GM21526 (cell line): ENCODE measurements around the gene ASB2.

Source experiments
- ATAC-seq: cut with Tn5 transposase; IDR thresholded peaks from one replicate; pipeline ENCODE4 v1.9.1; 2021; ENCODE audit warnings: moderate library complexity; ENCODE audit not compliant: unreplicated experiment, low FRiP score

The ASB2 gene

GRCh38 chr14:93964281-93964680 is 12.1 kb downstream of the ASB2 start:
- no peak for ATAC-seq

GRCh38 chr14:93963692-93964091 is 12.7 kb downstream of the ASB2 start:
- ATAC-seq = no peak

- peak; percentile 63 for ATAC-seq
Observed at GRCh38 chr14:93962701-93963601, 13.4 kb downstream of the ASB2 start.

GRCh38 chr14:93961620-93962019 is 14.8 kb downstream of the ASB2 start:
- ATAC-seq = no peak

DNA sequence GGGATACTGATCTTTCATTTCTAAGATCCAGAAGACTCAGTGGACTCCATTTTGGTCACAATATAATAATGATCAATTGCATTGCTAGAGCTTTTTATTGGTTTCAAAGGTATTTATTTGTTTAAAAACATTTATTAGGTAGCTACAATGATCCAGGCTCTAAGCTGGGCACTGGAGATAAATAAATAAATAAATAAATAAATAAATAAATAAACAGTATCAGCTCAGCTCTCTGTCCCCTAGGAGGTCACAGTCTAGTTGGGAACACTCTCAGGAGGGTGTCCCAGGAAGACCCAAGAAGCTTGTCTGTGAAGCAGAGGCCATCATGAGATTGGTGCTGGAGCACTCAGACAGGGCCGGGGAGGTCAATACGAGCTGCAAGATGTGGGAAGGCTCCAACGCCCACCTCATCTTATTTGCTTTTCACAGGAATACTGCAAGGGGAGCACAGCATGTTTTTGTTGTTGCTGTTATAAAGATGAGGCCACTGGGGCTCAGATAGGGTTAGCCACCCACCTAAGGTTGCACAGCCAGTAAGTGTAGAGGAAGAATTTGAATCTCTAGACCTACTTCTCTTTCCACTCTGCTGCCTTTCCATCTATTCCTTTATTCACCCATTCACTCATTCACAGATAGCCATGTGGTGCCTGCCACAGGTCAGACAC is 15.5 kb downstream of the ASB2 start:
- ATAC-seq = no peak

GRCh38 chr14:93960108-93960475 is 16.3 kb downstream of the ASB2 start:
- ATAC-seq = no peak

DNA sequence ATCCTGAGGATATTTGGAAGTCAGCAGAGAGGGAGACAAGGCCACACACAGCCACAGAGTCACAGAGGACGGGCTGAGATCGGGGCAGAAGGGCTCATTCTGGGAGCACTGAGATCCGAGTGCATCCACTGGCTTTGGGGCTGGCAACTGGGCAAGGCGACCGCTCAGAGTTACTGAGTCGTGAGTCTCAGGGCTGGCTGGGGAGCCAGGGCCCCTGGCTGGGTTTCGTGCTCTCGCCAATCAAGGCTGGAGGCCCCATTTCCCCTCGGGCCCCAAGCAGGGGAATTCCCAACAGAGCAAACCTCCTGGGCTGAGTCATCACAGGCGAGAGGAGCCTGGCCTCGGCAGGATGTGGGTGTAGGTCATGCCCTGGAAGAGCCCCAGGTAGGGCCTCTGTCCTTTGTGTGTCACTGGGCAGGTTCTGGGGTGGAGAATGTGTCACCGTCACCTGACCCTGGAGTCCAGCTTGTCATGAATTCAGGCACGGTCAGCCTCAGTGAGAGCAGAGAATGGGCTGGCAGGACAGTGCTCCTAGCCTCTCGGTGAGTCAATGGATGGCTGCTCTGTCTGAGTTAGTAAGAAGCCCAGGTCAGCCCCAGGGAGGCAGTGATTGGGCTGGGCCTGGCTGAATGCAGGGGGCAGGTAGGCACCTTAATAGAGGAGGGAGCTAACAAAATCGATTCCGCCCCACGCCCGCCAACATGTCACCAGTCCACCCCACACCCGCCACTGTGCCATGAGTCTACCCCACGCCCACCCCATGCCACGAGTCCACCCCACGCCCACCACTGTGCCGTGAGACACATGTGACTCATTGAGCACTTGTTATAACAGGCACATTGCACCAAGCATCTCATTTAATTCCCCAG is 16.9 kb downstream of the ASB2 start:
- peak; percentile 56 for ATAC-seq

DNA sequence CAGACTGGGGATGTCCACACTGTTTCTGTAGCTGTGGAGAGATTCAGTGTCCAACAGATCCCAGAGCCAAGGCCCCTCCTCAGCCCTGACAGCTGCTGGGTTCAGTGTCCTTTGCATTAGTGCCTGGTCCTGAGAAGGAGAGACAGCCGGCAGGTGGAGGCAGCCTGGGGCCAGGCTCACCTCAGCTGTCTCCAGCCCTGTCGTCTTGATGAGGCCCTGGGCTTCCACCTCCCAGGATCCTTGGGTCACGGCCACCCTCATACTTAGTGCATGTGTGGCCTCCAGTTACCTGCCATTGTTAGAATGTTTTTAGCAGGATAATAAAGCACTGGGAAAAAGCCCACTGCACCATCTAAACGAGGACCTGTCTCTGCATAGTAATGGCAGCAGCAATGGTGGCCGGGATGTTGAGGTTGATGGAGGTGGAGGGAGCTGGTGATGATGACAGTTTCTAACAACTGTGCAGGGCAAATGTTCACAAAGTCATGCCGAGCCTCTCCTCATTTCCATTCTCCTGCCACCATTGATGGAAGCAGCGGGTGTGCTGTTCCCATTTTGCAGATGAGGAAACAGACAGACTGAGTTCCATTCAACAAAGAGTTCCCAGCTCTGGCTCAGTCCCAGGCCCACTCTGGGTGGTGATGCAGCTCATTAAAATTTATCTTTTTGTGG is 17.7 kb downstream of the ASB2 start:
- ATAC-seq = no peak

DNA sequence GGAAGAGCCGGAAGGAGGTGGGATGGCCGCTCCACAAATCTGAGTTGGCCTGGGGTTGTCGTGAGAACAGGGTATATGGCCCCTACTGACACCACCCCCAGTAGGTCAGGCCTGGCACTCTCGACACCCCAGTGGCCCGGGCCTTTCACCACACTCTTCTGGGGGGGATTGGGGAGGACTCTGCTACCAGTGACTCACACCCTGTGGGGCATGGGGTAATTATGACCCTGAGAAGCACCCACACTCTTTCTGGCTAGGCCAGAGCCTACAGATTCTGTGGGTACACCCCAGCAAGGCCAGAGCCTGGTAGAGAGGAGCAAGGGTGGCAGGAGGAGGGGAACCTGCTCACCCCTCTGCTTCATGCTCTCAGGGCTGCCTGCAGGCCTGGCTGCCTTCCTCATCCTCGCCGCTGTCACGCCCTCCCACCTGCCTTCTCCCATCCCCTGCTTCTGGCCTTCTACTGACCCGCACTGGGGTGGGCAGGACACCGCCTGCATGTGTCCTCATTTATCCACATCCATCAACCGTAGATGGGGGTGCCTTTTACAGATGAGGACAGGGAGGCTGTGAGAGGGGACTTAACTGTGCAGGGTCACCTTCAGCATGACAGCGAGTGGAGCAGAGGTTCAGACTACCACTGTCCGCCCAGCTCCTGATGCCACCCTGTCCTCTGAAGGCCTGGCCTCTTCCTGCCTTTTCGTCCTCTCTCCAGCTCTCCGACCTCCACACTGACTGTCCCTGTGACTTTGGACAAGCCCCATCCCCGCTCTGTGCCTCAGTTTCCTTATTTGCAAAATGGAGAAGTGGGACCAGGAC is 18.4 kb downstream of the ASB2 start:
- no peak for ATAC-seq

DNA sequence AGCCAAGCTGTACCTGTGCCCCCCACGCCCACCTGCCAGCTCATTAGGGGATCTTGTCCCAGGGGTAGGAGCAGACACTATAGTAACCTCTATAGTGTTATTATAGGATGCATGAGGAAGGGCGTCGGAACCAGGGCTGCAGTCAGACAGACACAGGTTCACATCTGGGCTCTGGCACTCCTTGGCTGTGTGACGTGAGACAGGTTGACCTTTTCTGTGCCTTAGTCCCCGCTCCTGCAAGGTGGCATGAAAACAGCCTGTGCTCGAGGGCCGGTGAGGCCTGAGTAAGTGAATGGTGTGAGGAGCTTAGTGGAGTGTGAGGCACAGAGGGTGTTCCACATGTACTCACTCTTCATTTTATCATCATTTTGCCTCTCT is 19.0 kb downstream of the ASB2 start:
- no peak for ATAC-seq

DNA sequence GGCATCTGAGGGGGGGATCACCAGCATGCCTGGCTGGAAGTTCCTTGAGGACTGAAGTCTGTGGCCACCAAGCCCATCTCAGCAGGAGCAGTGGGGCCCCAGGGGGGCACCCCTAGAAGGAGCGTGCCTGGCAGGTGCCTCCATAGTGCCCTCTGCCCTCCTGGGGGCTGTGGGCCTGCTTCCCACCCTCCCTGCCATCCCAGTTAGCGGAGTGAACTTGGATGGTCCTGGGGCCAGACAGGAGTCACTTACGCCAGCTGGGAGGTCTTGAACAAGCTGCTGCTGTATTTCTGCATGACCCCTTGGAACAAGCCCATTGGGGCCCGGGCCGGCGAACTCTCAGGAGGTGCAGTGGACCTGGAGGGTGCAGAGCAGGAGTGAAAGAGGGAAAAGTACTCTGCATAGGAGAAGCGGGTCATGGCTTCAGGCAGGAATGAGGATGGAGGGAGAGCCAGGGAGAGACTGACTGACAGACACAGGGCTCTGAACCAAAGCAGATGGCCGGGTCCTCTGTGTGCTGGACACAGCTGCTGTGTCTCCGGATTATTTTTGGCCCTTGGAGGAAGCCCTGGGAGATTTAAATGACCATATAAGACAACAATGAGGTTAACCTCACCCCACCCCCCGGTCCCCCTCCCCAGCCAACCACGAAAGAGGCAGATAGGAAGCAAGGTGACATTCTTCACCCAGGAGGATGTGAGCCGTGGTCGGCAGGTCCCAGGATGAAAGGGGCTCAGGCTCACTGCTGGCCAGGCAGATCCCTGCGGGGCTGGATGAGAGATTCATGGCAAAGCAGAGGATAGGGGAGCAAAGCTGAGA is 19.6 kb downstream of the ASB2 start:
- no peak for ATAC-seq

DNA sequence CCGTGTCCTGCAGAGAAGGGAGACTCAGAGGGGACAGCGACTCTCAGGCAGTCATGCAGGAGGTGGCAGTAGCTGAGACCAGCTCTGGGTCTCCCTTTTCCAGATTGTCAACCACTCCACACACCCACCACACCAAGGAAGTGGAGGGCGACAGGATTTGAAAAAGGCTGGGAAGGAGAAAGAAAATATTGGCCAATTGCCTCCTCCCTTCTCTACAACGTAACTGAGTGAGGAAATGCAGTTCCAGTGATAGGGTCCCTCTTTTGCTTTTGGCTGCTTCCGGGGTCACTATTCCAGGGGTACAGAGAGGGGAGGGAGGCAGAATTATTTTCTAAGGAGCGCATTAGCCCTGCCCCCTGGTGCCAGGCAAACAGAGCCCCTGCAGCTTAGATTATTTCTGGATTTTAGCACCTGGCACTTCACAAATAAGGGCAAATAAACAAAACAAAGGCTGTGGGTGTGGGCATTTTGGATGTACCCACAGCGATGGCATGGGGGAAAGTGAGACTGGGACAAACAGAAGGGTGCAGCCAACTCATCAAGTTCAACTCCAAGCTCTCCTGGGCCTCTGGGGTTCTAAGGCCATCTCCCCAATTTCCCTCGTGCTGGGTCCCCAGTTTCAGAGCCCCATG is 20.4 kb downstream of the ASB2 start:
- no peak for ATAC-seq

DNA sequence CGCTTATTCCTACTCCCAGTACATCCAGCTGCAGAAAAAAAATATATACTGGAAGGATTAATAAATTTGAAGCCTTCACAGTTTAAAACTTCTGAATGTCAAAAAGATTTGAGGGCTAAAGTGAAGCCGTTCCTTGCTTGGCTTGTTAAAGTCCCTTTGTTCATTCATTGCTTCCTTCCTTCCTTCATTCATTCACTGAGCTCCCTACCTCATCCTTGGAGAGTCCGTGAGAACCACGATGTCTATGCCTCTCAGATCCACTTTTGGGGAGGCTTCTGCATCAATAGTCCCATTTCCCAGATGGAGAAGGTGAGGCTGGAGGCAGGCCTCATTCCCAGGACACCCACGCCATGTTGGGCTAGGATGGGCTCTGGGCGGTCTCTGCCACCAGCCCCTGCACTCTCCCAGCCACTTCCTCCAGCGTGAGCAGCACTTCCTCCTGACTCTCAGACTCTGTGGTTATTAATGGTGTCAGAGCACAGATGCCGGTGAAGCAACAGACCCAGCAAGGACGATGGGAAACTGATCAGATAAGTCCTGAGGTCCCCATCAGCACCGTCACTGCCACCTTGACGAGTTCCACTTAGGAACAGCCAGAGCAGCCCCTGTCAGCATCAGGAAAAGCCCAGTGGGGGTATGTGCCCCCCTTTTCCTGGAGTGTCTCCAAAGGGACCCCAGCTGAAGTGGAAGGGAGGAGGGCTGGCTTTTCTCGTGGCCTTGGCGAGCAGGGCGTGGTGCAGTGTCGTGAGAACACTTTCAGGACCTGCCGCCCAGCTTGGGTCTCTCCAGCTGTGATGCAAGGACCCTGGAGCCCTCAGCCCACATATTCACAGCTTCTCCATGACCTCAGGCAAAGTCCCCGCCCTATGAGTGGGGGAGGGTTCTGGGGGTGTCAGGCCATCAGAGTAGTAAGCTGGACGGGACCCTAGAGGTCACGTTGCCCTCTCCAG is 21.2 kb downstream of the ASB2 start:
- ATAC-seq = peak; percentile 37

DNA sequence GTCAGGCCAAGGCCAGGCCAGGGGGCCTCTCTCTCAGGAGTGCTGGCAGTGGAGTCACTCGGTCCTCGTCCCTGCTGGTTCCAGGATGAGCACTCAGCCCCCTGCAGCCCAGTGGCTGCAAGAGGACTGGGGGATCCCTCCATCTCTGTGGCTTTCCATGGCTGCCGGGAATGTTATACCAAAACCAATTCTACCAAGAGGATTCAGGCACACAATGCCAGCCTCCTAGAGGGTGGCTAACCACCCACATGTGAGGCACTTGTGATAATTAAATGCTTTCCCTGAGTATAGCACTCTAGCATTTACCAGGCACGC is 21.9 kb downstream of the ASB2 start:
- no peak for ATAC-seq

- no peak for ATAC-seq
Observed at GRCh38 chr14:93953739-93954515, 22.4 kb downstream of the ASB2 start.

DNA sequence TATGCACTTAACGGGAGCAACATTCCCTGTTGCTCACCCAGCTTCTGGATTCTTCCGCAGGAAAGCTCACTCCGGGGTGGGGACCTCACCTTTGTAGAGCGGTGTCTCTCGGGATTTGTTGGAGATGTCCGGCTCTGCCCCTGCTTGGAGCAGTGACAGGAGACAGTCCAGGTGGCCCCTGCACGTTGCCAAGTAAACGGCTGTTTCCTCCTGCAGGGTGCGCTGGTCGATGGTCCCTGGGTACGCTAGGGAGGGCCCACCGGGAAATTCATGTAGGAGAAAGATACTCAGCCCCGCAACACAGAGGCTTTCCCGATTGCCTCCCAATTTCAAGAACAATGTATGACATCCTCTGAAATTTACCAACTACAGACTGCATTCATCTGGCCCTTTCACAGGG is 23.1 kb downstream of the ASB2 start:
- no peak for ATAC-seq

GRCh38 chr14:93952829-93953228 is 23.5 kb downstream of the ASB2 start:
- no peak for ATAC-seq
